HEK293 (cell line): ENCODE measurements around the gene POLR2L.

Experiments used
- GFI1B ChIP-seq: fragments of 450-650 bp; formaldehyde crosslinking; IDR thresholded peaks from 2 replicates; pipeline ENCODE4 v1.5.1; 2016; ENCODE audit warnings: missing biosample characterization, missing genetic modification characterization
- HOXC10 ChIP-seq: sonication (generic); formaldehyde crosslinking; IDR thresholded peaks from 2 replicates; pipeline ENCODE4 v1.8.1; 2023; ENCODE audit warnings: mild to moderate bottlenecking, missing genetic modification reagents
- INSM2 ChIP-seq: fragments of 450-650 bp; formaldehyde crosslinking; IDR thresholded peaks from 2 replicates; pipeline ENCODE4 v1.5.1; 2016; ENCODE audit warnings: missing biosample characterization, missing genetic modification characterization
- KLF10 ChIP-seq: fragments of 450-650 bp; IDR thresholded peaks from 2 replicates; pipeline ENCODE4 v1.5.1; 2018; ENCODE audit warnings: missing biosample characterization, mild to moderate bottlenecking, missing genetic modification characterization
- KLF16 ChIP-seq: fragments of 450-650 bp; formaldehyde crosslinking; IDR thresholded peaks from 2 replicates; pipeline ENCODE4 v1.5.1; 2017; ENCODE audit warnings: missing biosample characterization, missing genetic modification characterization
- PRDM2 ChIP-seq: fragments of 450-650 bp; formaldehyde crosslinking; IDR thresholded peaks from 2 replicates; pipeline ENCODE4 v1.5.1; 2016; ENCODE audit warnings: missing biosample characterization, missing genetic modification characterization, borderline replicate concordance
- PRDM6 ChIP-seq: fragments of 450-650 bp; formaldehyde crosslinking; IDR thresholded peaks from 2 replicates; pipeline ENCODE4 v1.5.1; 2017; ENCODE audit warnings: missing biosample characterization, missing genetic modification characterization
- SP7 ChIP-seq: fragments of 450-650 bp; formaldehyde crosslinking; IDR thresholded peaks from 2 replicates; pipeline ENCODE4 v1.5.1; 2016; ENCODE audit warnings: missing biosample characterization, missing genetic modification characterization
- ZBTB1 ChIP-seq: fragments of 450-650 bp; formaldehyde crosslinking; IDR thresholded peaks from 2 replicates; pipeline ENCODE4 v1.5.1; 2016; ENCODE audit warnings: missing biosample characterization, missing genetic modification characterization
- ZBTB10 ChIP-seq: fragments of 450-650 bp; formaldehyde crosslinking; IDR thresholded peaks from 2 replicates; pipeline ENCODE4 v1.5.1; 2016; ENCODE audit warnings: missing biosample characterization, missing genetic modification characterization
- ZBTB48 ChIP-seq: fragments of 450-650 bp; formaldehyde crosslinking; IDR thresholded peaks from 2 replicates; pipeline ENCODE4 v1.5.1; 2016; ENCODE audit warnings: missing biosample characterization, missing genetic modification characterization
- ZBTB49 ChIP-seq: fragments of 450-650 bp; formaldehyde crosslinking; IDR thresholded peaks from 2 replicates; pipeline ENCODE4 v1.5.1; 2016; ENCODE audit warnings: missing biosample characterization, missing genetic modification characterization, low read depth
- ZFP69B ChIP-seq: fragments of 450-650 bp; formaldehyde crosslinking; IDR thresholded peaks from 2 replicates; pipeline ENCODE4 v1.5.1; 2016; ENCODE audit warnings: missing biosample characterization, missing genetic modification characterization
- ZNF132 ChIP-seq: fragments of 450-650 bp; formaldehyde crosslinking; IDR thresholded peaks from 2 replicates; pipeline ENCODE4 v1.5.1; 2017; ENCODE audit warnings: missing biosample characterization, missing genetic modification characterization, borderline replicate concordance
- ZNF133 ChIP-seq: fragments of 450-650 bp; formaldehyde crosslinking; IDR thresholded peaks from 2 replicates; pipeline ENCODE4 v1.5.1; 2016; ENCODE audit warnings: missing biosample characterization, missing genetic modification characterization
- ZNF140 ChIP-seq: fragments of 450-650 bp; formaldehyde crosslinking; IDR thresholded peaks from 2 replicates; pipeline ENCODE4 v1.5.1; 2016; ENCODE audit warnings: missing biosample characterization, missing genetic modification characterization
- ZNF155 ChIP-seq: fragments of 450-650 bp; formaldehyde crosslinking; IDR thresholded peaks from 2 replicates; pipeline ENCODE4 v1.5.1; 2016; ENCODE audit warnings: missing biosample characterization, missing genetic modification characterization
- ZNF174 ChIP-seq: fragments of 450-650 bp; formaldehyde crosslinking; IDR thresholded peaks from 2 replicates; pipeline ENCODE4 v1.5.0; 2017; ENCODE audit warnings: missing biosample characterization, mild to moderate bottlenecking, missing genetic modification characterization
- ZNF19 ChIP-seq: fragments of 450-650 bp; formaldehyde crosslinking; IDR thresholded peaks from 2 replicates; pipeline ENCODE4; 2016; ENCODE audit warnings: missing biosample characterization, missing genetic modification characterization, low read depth
- ZNF2 ChIP-seq: fragments of 450-650 bp; formaldehyde crosslinking; IDR thresholded peaks from 2 replicates; pipeline ENCODE4 v1.5.1; 2016; ENCODE audit warnings: missing biosample characterization, missing genetic modification characterization
- ZNF23 ChIP-seq: fragments of 450-650 bp; formaldehyde crosslinking; IDR thresholded peaks from 2 replicates; pipeline ENCODE4 v1.5.1; 2016; ENCODE audit warnings: missing biosample characterization, missing genetic modification characterization, borderline replicate concordance
- ZNF366 ChIP-seq: fragments of 450-650 bp; formaldehyde crosslinking; conservative IDR thresholded peaks from 2 replicates; pipeline ENCODE4 v1.5.1; 2016; ENCODE audit warnings: missing biosample characterization, missing genetic modification characterization
- ZNF423 ChIP-seq: fragments of 450-650 bp; formaldehyde crosslinking; IDR thresholded peaks from 2 replicates; pipeline ENCODE4 v1.5.1; 2016; ENCODE audit warnings: missing biosample characterization, missing genetic modification characterization
- ZNF596 ChIP-seq: fragments of 450-650 bp; IDR thresholded peaks from 2 replicates; pipeline ENCODE4 v1.5.0; 2018; ENCODE audit warnings: missing biosample characterization, mild to moderate bottlenecking, missing genetic modification characterization, moderate library complexity
- ZNF621 ChIP-seq: fragments of 450-650 bp; formaldehyde crosslinking; IDR thresholded peaks from 2 replicates; pipeline ENCODE4 v1.5.1; 2017; ENCODE audit warnings: missing biosample characterization, missing genetic modification characterization
- ZNF626 ChIP-seq: fragments of 450-650 bp; sonication (Bioruptor Pico); formaldehyde crosslinking; IDR thresholded peaks from 2 replicates; pipeline ENCODE4 v1.5.1; 2018; ENCODE audit warnings: missing biosample characterization, missing genetic modification characterization, inconsistent platforms
- ZNF701 ChIP-seq: fragments of 450-650 bp; formaldehyde crosslinking; IDR thresholded peaks from 2 replicates; pipeline ENCODE4 v1.5.1; 2016; ENCODE audit warnings: missing biosample characterization, missing genetic modification characterization

The POLR2L gene

GRCh38 chr11:848380-848931 is 6.1 kb upstream of the POLR2L start (continued):
- TF ChIP-seq PRDM6, result no peak
- no peak for TF ChIP-seq ZNF23 (tag by site-specific recombination)
- TF ChIP-seq ZNF133, result no peak
- TF ChIP-seq ZNF19 (tag by site-specific recombination), result no peak
- no peak for TF ChIP-seq ZNF140
- no peak for TF ChIP-seq HOXC10 (CRISPR knock-in tag)
- TF ChIP-seq SP7, result no peak
- no peak for TF ChIP-seq ZNF174 (tag by site-specific recombination)
- TF ChIP-seq ZNF701 (tag by site-specific recombination), result no peak
- no peak for TF ChIP-seq ZNF621 (tag by site-specific recombination)
- TF ChIP-seq ZBTB49, result no peak
- TF ChIP-seq ZNF2, result no peak
- no peak for TF ChIP-seq KLF10 (tag by site-specific recombination)
- no peak for TF ChIP-seq ZNF596 (tag by site-specific recombination)
- TF ChIP-seq ZNF626 (tag by site-specific recombination), result no peak
- peak; percentile 16; the same call in 1 of the 2 replicates for TF ChIP-seq ZBTB10 (tag by site-specific recombination)
- TF ChIP-seq ZBTB48 (tag by site-specific recombination), result 0 out of 2 replicates have a peak, but pooled peaks have one; percentile 27
- no peak for TF ChIP-seq KLF16
- TF ChIP-seq ZFP69B (tag by site-specific recombination), result no peak
- TF ChIP-seq ZNF423 (tag by site-specific recombination), result peak; percentile 60; the same call in 1 of the 2 replicates
- no peak for TF ChIP-seq ZNF132 (tag by site-specific recombination)
- no peak for TF ChIP-seq PRDM2 (tag by site-specific recombination)
- 0 out of 2 replicates have a peak, but pooled peaks have one; percentile 21 for TF ChIP-seq ZNF366 (tag by site-specific recombination)
- TF ChIP-seq INSM2 (tag by site-specific recombination), result no peak
- TF ChIP-seq ZBTB1 (tag by site-specific recombination), result no peak
- no peak for TF ChIP-seq ZNF155 (tag by site-specific recombination)
- TF ChIP-seq GFI1B (tag by site-specific recombination), result no peak
